Body of pancreas (tissue), 4 donors: Measurements from ENCODE around the gene WTAP. TPM values are rescaled to one million over a fixed set of nuclear protein-coding genes. Genes with fewer than 3 reads are reported as not detected.
"Not testable (repeated sequence)": the region's sequence is repeated elsewhere in the genome, so short reads cannot be mapped to it uniquely, and the experiment has no call there.

Source experiments
- ATAC-seq: fragments of 150-250 bp; one replicate; pipeline ENCODE4 v1.9.1; 2016
- DNase-seq, 4 donors: peaks; one replicate each; pipeline ENCODE4 v3.0.0-alpha.2; 2019
- H3K27ac ChIP-seq, 4 donors: fragments of 200-600 bp; sonication (generic); 1 replicate in 3 of 4; 2 replicates in 1 of 4; pipeline versions ENCODE4 v1.5.1 to v1.6.1; 2016 to 2019; ENCODE audit warnings: mild to moderate bottlenecking in 1 of 4, mixed read lengths in 1 of 4, moderate library complexity in 1 of 4
- H3K27me3 ChIP-seq, 2 donors: fragments of 200-600 bp; sonication (generic); one replicate each; pipeline ENCODE4 v1.6.0; 2016; ENCODE audit warnings: mild to moderate bottlenecking in 1 of 2
- H3K36me3 ChIP-seq, 2 donors: fragments of 200-600 bp; sonication (generic); replicated peaks in 1 of 2; 2 replicates each; pipeline ENCODE4 v1.5.1; 2016; ENCODE audit warnings: low read depth in 2 of 2; ENCODE audit not compliant: insufficient read depth in 1 of 2
- H3K4me1 ChIP-seq: fragments of 200-600 bp; sonication (generic); one replicate; pipeline ENCODE4 v1.6.0; 2016
- H3K4me3 ChIP-seq, 2 donors: fragments of 200-600 bp; sonication (generic); 1 replicate in 1 of 2; 2 replicates in 1 of 2; pipeline ENCODE4 v1.5.1; 2016 to 2019
- H3K9me3 ChIP-seq, 3 donors: fragments of 200-600 bp; sonication (generic); 1 replicate in 2 of 3; 2 replicates in 1 of 3; pipeline ENCODE4 v1.5.1; 2016
- POLR2A ChIP-seq, 3 donors: fragments of 450-650 bp; IDR thresholded peaks; one replicate each; pipeline ENCODE4 v1.6.1; 2016; ENCODE audit warnings: antibody characterized with exemption in 3 of 3, mild to moderate bottlenecking in 2 of 3
- WGBS, 2 donors: methylation state at CpG; one replicate each; pipeline ENCODE4 v1.1.5; 2017; 5-methylcytosine and 5-hydroxymethylcytosine counted together
- intact Hi-C: fragments of 100-400 bp; cut with DNase I; formaldehyde crosslinking; loops from one replicate; pipeline ENCODE4 v1.15.1; 2023
- total RNA-seq, 2 donors: library from RNA; depleted of rRNA; stranded (reverse); fragments of >200 nt; gene quantifications; one replicate each; pipeline ENCODE4 v1.1.0, GENCODE V29; 2016
- TF ChIP-seq, protein P1 (sequence below), 7 experiments: fragments of 450-650 bp in 4 of 7; fragments of 200-600 bp in 3 of 7; sonication (generic) in 3 of 7; IDR thresholded peaks; one replicate each; pipeline ENCODE4 v1.5.1; 2016 to 2019; ENCODE audit warnings: antibody characterized with exemption in 7 of 7

WTAP gene
- total RNA-seq, 2 donors from 2014 or later: 56.8 to 58.7 TPM

DNA sequence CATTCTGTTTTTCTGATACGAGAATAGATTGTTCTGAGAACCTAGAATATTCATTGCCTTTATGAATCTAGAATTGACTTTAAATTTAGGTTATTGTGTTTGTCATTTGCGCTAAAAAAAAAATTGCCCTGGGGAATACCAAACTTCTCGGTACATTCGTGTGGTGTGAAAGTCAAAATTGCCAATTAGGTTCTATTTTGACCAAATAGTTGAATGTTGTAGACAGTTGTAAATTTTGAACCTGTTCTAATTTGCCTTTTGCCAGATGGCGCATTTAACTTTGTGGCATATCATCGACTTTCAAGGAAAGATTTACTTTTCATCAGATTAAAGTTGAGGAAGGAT is 3.0 kb downstream of the WTAP start:
- no peak overlapping the region for H3K27ac ChIP-seq
- WGBS, 2 donors: 47 to 56% methylated on average over 6 of the region's 6 CpGs

GRCh38 chr6:159732550-159732949 is 5.2 kb downstream of the WTAP start:
- H3K27ac ChIP-seq, H3K27me3 ChIP-seq, intact Hi-C loops, ATAC-seq, H3K4me3 ChIP-seq, H3K36me3 ChIP-seq, H3K9me3 ChIP-seq, DNase-seq: not testable (repeated sequence)
- peaks cover 48% of the 10 kb centered on the region for H3K4me1 ChIP-seq
- WGBS, 2 donors: 85 to 90% methylated on average over 11 to 12 of the region's 12 CpGs

More for the DNA sequence above, 3.0 kb downstream of the WTAP start:
- ATAC-seq (no peak), DNase-seq (no peak)
- TF ChIP-seq, protein P1, sequence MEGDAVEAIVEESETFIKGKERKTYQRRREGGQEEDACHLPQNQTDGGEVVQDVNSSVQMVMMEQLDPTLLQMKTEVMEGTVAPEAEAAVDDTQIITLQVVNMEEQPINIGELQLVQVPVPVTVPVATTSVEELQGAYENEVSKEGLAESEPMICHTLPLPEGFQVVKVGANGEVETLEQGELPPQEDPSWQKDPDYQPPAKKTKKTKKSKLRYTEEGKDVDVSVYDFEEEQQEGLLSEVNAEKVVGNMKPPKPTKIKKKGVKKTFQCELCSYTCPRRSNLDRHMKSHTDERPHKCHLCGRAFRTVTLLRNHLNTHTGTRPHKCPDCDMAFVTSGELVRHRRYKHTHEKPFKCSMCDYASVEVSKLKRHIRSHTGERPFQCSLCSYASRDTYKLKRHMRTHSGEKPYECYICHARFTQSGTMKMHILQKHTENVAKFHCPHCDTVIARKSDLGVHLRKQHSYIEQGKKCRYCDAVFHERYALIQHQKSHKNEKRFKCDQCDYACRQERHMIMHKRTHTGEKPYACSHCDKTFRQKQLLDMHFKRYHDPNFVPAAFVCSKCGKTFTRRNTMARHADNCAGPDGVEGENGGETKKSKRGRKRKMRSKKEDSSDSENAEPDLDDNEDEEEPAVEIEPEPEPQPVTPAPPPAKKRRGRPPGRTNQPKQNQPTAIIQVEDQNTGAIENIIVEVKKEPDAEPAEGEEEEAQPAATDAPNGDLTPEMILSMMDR (IDR thresholded peaks at IDR 0.05): no peak
- no peak for TF ChIP-seq POLR2A (IDR thresholded peaks at IDR 0.05)
- intact Hi-C loops: no loop called here
- no peaks in the 10 kb centered on the region for H3K27me3 ChIP-seq
- no peak overlapping the region for H3K4me3 ChIP-seq
- H3K9me3 ChIP-seq: no peaks in the 10 kb centered on the region
- H3K36me3 ChIP-seq: no peaks in the 10 kb centered on the region
- H3K4me1 ChIP-seq: peaks cover 53% of the 10 kb centered on the region

DNA sequence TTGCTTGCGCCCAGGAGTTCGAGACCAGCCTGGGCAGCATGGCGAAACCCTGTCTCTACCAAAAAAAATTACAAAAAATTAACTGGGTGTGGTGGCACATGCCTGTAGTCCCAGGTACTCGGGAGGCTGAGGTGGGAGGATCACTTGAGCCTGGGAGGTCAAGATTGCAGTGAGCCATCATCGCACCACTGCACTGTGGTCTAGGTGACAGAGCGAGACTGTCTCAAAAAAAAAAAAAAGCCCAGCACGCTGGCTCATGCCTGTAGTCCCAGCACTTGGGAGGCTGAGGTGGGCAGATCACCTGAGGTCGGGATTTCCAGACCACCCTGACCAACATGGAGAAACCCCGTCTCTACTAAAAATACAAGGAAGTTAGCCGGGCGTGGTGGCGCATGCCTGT is 6.1 kb downstream of the WTAP start:
- peaks cover 48% of the 10 kb centered on the region for H3K4me1 ChIP-seq
- intact Hi-C loops: not testable (repeated sequence)

DNA sequence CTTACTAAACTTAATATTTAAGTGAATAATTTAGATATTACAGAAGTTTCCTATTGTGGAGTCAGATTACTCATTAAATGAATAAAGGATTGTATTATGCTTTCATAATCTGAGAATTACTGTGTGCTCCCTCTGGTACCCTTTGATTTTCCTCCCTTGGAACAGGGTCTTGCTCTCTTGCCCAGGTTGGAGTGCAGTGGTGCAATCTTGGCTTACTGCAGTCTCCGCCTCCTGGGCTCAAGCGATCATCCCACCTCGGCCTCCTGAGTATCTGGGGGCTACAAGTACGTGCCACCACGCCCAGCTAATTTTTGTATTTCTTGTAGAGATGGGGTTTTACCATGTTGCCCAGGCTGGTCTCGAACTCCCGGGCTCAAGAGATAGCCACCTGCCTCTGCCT is 9.6 kb downstream of the WTAP start:
- intact Hi-C loops: no loop called here
- no peak for TF ChIP-seq POLR2A (IDR thresholded peaks at IDR 0.05)
- TF ChIP-seq, protein P1 (IDR thresholded peaks at IDR 0.05): no peak
- peaks cover 25% of the 10 kb centered on the region for H3K4me1 ChIP-seq
- no peak overlapping the region for H3K4me3 ChIP-seq
- 83 to 85% methylated on average over 7 of the region's 7 CpGs for WGBS, 2 donors
- ATAC-seq: no peak
- H3K9me3 ChIP-seq: no peaks in the 10 kb centered on the region
- no peaks in the 10 kb centered on the region for H3K27me3 ChIP-seq
- peaks cover 4% of the 10 kb centered on the region in 2 donors for H3K36me3 ChIP-seq
- no peak for DNase-seq
- H3K27ac ChIP-seq: no peak overlapping the region

More for the DNA sequence above, 6.1 kb downstream of the WTAP start:
- H3K9me3 ChIP-seq, H3K27ac ChIP-seq, H3K27me3 ChIP-seq, H3K36me3 ChIP-seq, H3K4me3 ChIP-seq, DNase-seq, ATAC-seq: not testable (repeated sequence)
- WGBS, 2 donors: 93 to 94% methylated on average over 12 of the region's 12 CpGs

- Histone ChIP-seq H3K27me3 (no peaks in the 10 kb centered on the region), H3K4me1 (peaks cover 7% of the 10 kb centered on the region), H3K9me3 (no peaks in the 10 kb centered on the region), H3K27ac (no peak overlapping the region), H3K4me3 (no peak overlapping the region), H3K36me3 (peaks cover 8 to 21% of the 10 kb centered on the region in 2 donors)
- DNase-seq: no peak
- intact Hi-C loops: no loop called here
- WGBS, 2 donors: 44 to 52% methylated on average over 3 of the region's 3 CpGs
- TF ChIP-seq POLR2A (IDR thresholded peaks at IDR 0.05): no peak
- TF ChIP-seq, protein P1 (IDR thresholded peaks at IDR 0.05): no peak
- no peak for ATAC-seq
Measured at GRCh38 chr6:159739341-159739740, 12.0 kb downstream of the WTAP start.

DNA sequence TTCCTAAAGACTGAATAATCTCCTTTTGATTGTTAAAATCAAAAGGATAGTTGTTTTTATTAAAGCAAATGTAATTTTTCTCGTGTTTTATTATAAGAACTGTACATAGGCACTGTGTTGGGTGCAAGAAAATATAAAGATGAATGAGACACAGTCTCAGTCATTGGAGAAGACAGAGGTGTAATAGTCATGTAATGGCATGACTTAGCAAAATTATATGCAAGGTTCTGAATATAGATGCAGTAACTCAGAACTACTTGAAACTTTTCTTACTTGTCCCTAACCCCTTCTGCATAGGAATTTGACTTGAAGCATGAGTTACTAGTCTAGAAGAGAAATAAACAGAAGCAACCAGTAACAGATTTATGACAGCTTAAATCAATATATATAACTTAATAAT is 14.9 kb downstream of the WTAP start:
- 45 to 51% methylated on average over 1 of the region's 1 CpG for WGBS, 2 donors
- Histone ChIP-seq H3K27me3 (no peaks in the 10 kb centered on the region), H3K36me3 (peaks cover 8 to 40% of the 10 kb centered on the region in 2 donors), H3K4me3 (no peak overlapping the region), H3K9me3 (no peaks in the 10 kb centered on the region), H3K4me1 (peaks cover 5% of the 10 kb centered on the region), H3K27ac (no peak overlapping the region)
- ATAC-seq (no peak), DNase-seq (no peak)
- intact Hi-C loops: loop anchor here (10.0 kb wide), 1 partner anchor 57 kb away; no protein-coding TSS in a partner anchor
- no peak for TF ChIP-seq POLR2A (IDR thresholded peaks at IDR 0.05)
- TF ChIP-seq, protein P1 (IDR thresholded peaks at IDR 0.05): no peak
